IPS-NIHi7 (cell line): ENCODE measurements around the gene TMTC3.
"Not testable (repeated sequence)": the region's sequence is repeated elsewhere in the genome, so short reads cannot be mapped to it uniquely, and the experiment has no call there.

ENCODE experiments used
- DNase-seq: peaks from one replicate; pipeline ENCODE4 v3.0.0; 2012; ENCODE audit warnings: mixed read lengths; ENCODE audit errors: extremely low spot score

TMTC3 gene

GRCh38 chr12:88141774-88142609 is at the start of gene TMTC3, which contains the start of gene CEP290:
TSS of gene TMTC3 (plus strand) at chr12:88142307. CDS start at chr12:88148316, 6,009 bp downstream.
TSS of gene CEP290 (minus strand) at chr12:88142088. CDS start at chr12:88141307, 781 bp downstream.
- peak; percentile 90 for DNase-seq

DNA sequence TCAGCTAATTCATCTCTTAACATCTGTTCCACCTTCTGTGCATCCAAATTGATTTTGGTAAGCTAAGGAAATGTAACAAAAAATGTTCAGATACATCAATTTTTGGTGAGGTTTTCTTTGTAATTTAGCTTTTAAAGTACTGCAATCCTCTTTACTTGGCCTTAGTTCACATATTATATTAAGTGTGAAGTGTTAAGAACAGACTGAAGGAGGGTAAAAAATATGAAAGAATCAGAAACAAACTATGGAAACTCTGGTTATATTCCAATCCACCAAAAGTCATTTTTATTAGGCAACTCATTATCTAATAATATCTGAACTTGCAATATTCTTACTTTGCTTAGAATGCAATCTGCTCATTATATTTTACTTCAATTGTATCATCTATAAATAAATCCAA is 49.3 kb upstream of the TMTC3 start:
- DNase-seq, result no peak

DNA sequence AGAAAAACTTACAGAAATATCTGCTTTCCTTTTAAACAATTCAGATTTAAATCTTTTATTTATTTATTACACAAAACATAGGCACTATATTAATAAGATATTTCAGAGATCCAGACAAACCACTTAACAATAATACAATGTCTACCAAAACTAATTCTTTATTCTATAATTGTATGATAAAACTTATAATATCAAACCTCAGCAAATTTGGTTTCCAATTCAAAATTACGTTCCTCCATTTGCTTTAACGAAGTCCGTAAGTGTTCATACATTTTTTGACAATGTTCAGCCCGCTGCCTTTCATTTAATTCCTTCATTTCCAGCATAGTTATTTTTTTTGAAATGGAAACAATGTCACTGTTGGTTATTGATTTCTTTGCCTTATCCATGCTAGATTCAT is 48.5 kb upstream of the TMTC3 start:
- DNase-seq, result no peak

DNA sequence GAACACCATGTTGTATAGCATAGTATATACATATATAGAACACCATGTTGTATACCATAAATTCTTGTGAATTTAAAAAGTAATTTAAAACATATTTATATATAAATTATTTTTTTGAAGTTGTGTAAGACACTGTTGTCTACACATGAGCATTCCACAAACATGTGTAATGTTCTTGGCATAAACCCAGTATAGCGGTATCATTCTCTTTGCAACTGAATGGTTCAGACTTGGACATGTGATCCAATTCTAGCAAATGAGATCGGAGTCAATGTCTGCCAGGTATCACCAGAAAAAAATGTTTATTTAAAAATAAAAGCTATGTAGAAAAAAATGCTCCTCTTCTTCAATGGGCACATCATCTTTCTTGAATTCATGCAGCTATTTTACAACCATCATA is 34.1 kb upstream of the TMTC3 start:
- DNase-seq, result no peak

GRCh38 chr12:88111074-88111652 is 30.9 kb upstream of the TMTC3 start:
- peak; percentile 9 for DNase-seq

DNA sequence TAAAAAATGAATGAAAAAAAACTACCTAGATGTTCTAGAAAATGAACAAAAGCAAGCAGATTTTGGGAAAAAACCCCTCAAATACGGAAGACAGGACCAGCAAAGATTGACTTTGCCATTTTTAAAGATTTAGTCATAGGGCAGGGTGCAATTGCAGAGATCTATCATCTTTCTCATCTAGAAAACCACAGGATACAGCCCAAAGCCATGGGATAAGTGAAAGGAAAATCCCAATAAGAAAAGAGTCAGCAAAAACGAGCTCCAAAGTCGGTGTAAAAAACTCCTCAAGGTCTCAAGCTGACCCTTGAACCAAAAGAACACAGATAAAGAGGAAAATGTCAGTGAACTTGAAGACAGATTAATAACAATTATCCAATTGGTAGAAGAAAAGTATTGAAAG is 28.2 kb upstream of the TMTC3 start:
- no peak for DNase-seq

DNA sequence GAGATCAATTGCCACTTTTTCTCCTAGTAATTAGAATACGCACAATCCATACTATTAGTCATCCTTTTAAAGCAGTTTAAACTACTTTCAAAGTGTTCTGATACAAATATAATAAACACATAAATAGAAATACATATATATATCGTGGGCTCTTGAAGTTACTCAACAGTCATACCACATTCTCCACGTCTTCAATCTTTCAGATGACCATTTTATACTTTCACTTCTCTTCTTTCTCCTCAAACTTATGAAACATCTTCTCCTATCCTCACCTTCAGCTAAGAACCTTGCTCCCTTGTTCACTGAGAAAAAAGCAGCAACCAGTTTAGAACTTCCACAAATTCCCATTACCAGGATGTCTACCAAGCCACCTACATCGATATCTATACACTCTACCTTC is 19.4 kb upstream of the TMTC3 start:
- DNase-seq, result no peak

GRCh38 chr12:88127099-88127498 is 15.0 kb upstream of the TMTC3 start:
- DNase-seq, result no peak

- no peak for DNase-seq
These were observed 14.3 kb upstream of the TMTC3 start for GRCh38 chr12:88127855-88128254.

GRCh38 chr12:88132392-88132791 is 9.7 kb upstream of the TMTC3 start:
- no peak for DNase-seq

GRCh38 chr12:88133181-88133580 is 8.9 kb upstream of the TMTC3 start:
- not testable (repeated sequence) for DNase-seq

DNA sequence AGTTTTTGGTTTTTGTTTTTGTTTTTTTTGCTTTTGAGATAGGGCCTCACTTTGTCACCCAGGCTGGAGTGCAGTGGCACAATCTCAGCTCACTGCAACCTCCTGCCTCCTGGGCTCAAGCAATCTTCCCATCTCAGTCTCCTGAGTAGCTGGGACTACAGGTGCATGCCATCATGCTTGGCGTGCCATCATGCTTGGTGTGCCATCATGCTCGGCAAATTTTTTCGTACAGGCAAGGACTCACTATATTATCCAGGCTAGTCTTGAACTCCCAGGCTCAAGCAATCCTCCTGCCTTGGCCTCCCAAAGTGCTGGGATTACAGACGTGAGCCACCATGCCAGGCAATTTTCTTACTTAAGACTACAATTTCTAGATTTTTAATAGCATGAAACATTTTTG is 2.4 kb upstream of the TMTC3 start:
- not testable (repeated sequence) for DNase-seq

DNA sequence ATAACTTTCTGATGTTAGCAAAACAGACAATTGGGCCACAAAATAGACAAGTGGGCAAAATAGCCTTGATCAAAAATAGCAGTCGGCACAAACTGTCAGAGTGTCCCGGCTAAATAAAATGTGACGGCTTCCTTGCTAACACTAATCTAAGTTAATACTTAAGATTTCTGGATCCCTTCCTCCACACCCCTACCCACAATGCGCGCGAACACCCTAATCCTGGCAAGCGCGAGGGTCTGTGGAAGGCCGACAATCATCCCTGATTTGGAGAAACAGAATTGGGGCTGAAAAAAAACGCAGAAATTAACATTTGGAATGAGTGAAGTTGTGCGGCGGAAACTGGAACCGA is 708 bp upstream of the TMTC3 start:
- DNase-seq, result no peak

- peak; percentile 9 for DNase-seq
These were observed 494 bp downstream of the TMTC3 start for GRCh38 chr12:88142610-88142991.

- DNase-seq, result no peak
These were observed 1.9 kb downstream of the TMTC3 start for GRCh38 chr12:88144037-88144436.

DNA sequence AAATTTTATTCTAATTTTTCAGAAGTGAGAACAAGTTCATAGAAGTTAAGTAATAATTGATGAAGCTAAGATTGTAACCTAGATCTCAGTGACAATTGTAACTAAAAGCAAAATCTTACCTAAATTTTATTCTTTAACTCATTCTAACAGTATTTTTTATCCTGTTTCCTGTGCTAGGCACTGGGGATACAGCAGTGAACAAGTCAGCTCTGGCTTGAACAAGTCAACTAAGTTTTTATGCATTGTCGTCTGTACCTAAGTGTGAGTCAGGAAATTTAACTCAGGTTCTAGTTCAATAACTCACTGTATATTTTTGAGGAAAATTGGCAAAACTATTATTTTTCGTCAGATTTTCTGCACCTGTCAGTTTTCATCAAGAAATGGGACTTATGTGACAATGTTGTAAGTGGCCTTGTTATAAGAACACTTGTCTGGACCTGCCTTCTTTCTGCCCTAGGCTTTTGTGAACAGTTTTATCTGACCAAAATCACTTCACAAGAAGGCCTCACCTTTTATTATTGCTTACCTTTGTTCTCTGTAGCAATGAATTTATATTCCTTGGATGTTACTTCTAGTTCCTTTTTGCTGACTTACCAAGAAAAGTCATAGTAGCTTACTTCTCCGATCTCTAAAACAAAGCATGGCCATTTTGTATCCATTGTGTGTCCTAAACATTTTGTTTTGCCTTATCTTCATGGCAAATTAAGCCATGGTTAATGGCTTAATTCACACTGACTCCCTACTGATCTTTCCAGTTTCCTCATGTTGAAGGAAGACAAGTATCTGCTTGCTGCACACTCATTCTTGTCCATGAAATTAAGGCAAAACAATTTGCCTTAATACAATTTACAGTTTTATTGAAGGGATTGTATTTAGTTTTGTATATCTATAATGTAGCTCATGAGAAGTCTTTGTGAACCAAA is 2.7 kb downstream of the TMTC3 start:
- no peak for DNase-seq

- DNase-seq, result no peak
These were observed 3.7 kb downstream of the TMTC3 start for GRCh38 chr12:88145567-88146505.

- DNase-seq, result no peak
These were observed 8.0 kb downstream of the TMTC3 start for GRCh38 chr12:88150063-88150462.

GRCh38 chr12:88153959-88154358 is 11.9 kb downstream of the TMTC3 start:
- DNase-seq, result no peak

DNA sequence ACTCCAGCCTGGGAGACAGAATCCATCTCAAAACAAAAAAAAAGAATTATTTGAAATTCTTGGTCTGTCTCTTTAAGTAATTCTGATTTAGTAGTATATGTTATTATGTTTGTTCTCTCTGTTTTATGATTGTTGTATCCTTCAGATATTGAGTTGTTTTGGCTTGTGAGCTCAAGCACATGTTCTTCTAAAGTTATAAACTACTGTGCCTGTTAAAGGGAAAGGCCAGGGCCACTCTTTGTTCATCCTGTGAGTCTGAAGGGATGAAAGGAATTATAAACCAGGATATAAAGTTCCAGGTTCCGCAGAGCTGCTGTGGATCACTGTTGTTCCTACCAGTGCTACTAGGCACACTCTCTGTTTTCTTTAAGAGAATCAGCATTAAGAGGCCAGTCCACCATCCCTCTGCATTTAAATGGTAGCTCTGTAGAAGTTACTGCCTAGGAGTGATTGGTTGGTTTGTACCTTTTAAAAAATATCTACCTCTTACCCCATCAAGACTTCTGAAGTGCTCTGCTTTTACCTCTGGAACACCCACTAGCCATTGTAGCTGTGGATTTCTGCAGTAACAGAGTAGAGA is 14.1 kb downstream of the TMTC3 start:
- no peak for DNase-seq

DNA sequence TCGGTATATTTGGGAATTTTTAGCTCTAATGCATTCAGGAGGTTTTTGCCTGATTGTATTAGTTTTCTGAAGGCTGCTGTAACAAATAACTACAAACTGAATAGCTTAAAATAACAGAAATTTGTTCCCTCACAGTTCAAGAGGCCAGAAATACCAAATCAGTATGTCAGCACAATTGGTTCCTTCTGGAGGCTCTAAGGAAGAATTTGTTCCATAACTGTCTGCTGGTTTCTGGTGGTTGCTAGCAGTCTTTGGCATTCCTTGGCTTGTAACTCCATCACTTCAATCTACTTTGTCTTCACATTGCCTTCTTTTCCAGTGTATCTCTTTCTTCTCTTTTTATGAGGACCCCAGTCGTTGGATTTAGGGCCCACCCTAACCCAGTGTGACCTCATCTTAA is 21.3 kb downstream of the TMTC3 start:
- DNase-seq, result no peak
